HepG2 (cell line): Measurements from ENCODE around the gene CSKMT. TPM values are rescaled to one million over a fixed set of nuclear protein-coding genes. Genes with fewer than 3 reads are reported as not detected.

Experiments
- ATF2 ChIP-seq: sonication (generic); formaldehyde crosslinking; IDR thresholded peaks from 2 replicates; pipeline ENCODE4 v1.4.0; 2020; ENCODE audit warnings: missing genetic modification reagents
- CREB3 ChIP-seq: sonication (generic); formaldehyde crosslinking; IDR thresholded peaks from 2 replicates; pipeline ENCODE4 v1.5.0; 2020; ENCODE audit warnings: missing genetic modification reagents
- FOXO4 ChIP-seq: sonication (generic); formaldehyde crosslinking; conservative IDR thresholded peaks from 2 replicates; pipeline ENCODE4 v1.8.1; 2023; ENCODE audit warnings: missing genetic modification reagents
- HCFC1 ChIP-seq: fragments of 150-350 bp; IDR thresholded peaks from 2 replicates; pipeline ENCODE4 v1.6.1; 2014; ENCODE audit warnings: low read depth, low read length
- HNF1A ChIP-seq, 2 experiments: sonication (generic) in 1 of 2; formaldehyde crosslinking in 1 of 2; IDR thresholded peaks; 2 replicates each; pipeline versions ENCODE4 v1.4.0 to v1.6.1; 2016 to 2020; ENCODE audit warnings: borderline replicate concordance in 1 of 2, low read depth in 1 of 2, mild to moderate bottlenecking in 1 of 2, missing genetic modification reagents in 1 of 2
- HOMEZ ChIP-seq: IDR thresholded peaks from 2 replicates; pipeline ENCODE4 v1.6.1; 2016; ENCODE audit warnings: low read depth
- JUND ChIP-seq: sonication (generic); formaldehyde crosslinking; IDR thresholded peaks from 2 replicates; pipeline ENCODE4 v1.8.0; 2022; ENCODE audit warnings: mild to moderate bottlenecking, missing genetic modification reagents
- KDM4B ChIP-seq: sonication (generic); formaldehyde crosslinking; IDR thresholded peaks from 2 replicates; pipeline ENCODE4 v1.4.0; 2020; ENCODE audit warnings: missing genetic modification reagents
- MAFK ChIP-seq, 2 experiments: IDR thresholded peaks in 1 of 2; conservative IDR thresholded peaks in 1 of 2; 2 replicates each; pipeline ENCODE4 v1.6.1; 2011; ENCODE audit warnings: improper control_type of control experiment in 2 of 2, low read length in 2 of 2
- TARDBP ChIP-seq: sonication (generic); formaldehyde crosslinking; IDR thresholded peaks from 2 replicates; pipeline ENCODE4 v1.8.0; 2022; ENCODE audit warnings: mild to moderate bottlenecking, missing genetic modification reagents
- ZBTB42 ChIP-seq: sonication (generic); formaldehyde crosslinking; IDR thresholded peaks from 2 replicates; pipeline ENCODE4 v1.5.0; 2020; ENCODE audit warnings: mild to moderate bottlenecking, missing genetic modification reagents
- ZMYM2 ChIP-seq: sonication (generic); formaldehyde crosslinking; IDR thresholded peaks from 2 replicates; pipeline ENCODE4 v1.8.0; 2022; ENCODE audit warnings: mild to moderate bottlenecking, missing genetic modification reagents
- ZNF124 ChIP-seq: sonication (generic); formaldehyde crosslinking; IDR thresholded peaks from 2 replicates; pipeline ENCODE4 v1.4.0; 2020; ENCODE audit warnings: missing genetic modification reagents
- ZNF430 ChIP-seq: sonication (generic); formaldehyde crosslinking; IDR thresholded peaks from 2 replicates; pipeline ENCODE4 v1.9.0; 2021; ENCODE audit warnings: mild to moderate bottlenecking, missing genetic modification reagents
- ZNF510 ChIP-seq: sonication (generic); formaldehyde crosslinking; IDR thresholded peaks from 2 replicates; pipeline ENCODE4 v1.4.0; 2020; ENCODE audit warnings: low read depth, mild to moderate bottlenecking, missing genetic modification reagents
- ZNF674 ChIP-seq: sonication (generic); formaldehyde crosslinking; IDR thresholded peaks from 2 replicates; pipeline ENCODE4 v1.5.0; 2020; ENCODE audit warnings: low read depth, mild to moderate bottlenecking, missing genetic modification reagents
- ZNF703 ChIP-seq: sonication (generic); formaldehyde crosslinking; IDR thresholded peaks from 2 replicates; pipeline ENCODE4 v1.5.1; 2020; ENCODE audit warnings: missing genetic modification reagents, mild to moderate bottlenecking, moderate library complexity, borderline replicate concordance
- ZNF790 ChIP-seq: sonication (generic); formaldehyde crosslinking; IDR thresholded peaks from 2 replicates; pipeline ENCODE4 v1.8.0; 2022; ENCODE audit warnings: missing genetic modification reagents, mild to moderate bottlenecking, borderline replicate concordance
- polyA plus RNA-seq, 8 experiments: library from polyadenylated mRNA; depleted of rRNA in 3 of 8; stranded (reverse) in 7 of 8; unstranded in 1 of 8; fragments of >200 nt; fragmentation: Illumina TruSeq in 4 of 8; extraction: Trizol in 4 of 8; gene quantifications; 2 replicates each; pipeline versions ENCODE4 v1.2.1 to v1.2.3, GENCODE V29; 2011 to 2016; ENCODE audit warnings: low read depth in 4 of 8, missing spikeins in 1 of 8, mixed read lengths in 1 of 8; ENCODE audit not compliant: insufficient read depth in 1 of 8
- total RNA-seq, 5 experiments: library from RNA; depleted of rRNA; stranded (reverse); fragments of >200 nt; fragmentation: Illumina TruSeq; extraction: Trizol; gene quantifications; 2 replicates each; pipeline ENCODE4 v1.2.3, GENCODE V29; 2016; ENCODE audit warnings: low read depth in 1 of 5

CSKMT gene
- total and polyA plus RNA-seq, 2 of the 13 experiments (the other 11 are each of a cell fraction or from before 2014, with no cell fraction given) = 7.6 to 31.8 TPM

DNA sequence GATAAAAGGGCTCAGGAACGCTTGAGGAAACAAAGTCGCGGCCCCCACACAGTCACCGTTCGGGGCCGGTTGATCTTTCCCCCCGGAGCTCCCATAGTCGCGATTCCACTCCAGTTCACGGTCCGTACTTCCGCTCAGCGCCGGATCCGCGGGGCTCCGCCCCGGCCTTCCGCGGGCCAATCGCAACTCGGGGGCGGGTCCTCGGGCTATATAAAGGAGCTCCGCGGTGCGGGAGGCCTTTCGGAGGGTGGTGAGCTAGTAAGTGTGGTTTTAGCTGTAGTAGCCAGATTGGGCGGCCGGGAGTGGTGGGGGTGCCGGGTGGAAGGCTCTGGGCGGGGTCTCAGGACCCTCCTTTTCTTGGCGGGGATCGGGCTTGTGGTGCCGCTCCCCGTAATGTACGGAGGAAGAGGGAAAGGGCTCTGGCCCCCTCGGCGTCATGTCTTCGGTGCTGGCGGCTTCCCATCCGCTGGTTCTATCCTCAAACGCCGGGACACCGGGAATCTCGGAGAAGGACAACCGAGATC lies at the start of gene CSKMT, which contains the start of gene C11orf98 (continued):
- TF ChIP-seq JUND (CRISPR knock-in tag) (no peak), FOXO4 (CRISPR knock-in tag) (no peak), ZNF124 (no peak), HOMEZ (CRISPR knock-in tag) (no peak), MAFK (conservative IDR thresholded peaks at IDR 0.05 in 1 of 2, IDR thresholded peaks at IDR 0.05 in 1 of 2; ENCODE audit: low read length in 2 of 2) (no peak), ZNF674 (CRISPR knock-in tag) (no peak), ZNF430 (peak; percentile 54), CREB3 (no peak), KDM4B (CRISPR knock-in tag) (no peak), TARDBP (CRISPR knock-in tag) (no peak), ZNF703 (CRISPR knock-in tag) (0 out of 2 replicates have a peak, but pooled peaks have one; percentile 19), ZNF790 (CRISPR knock-in tag) (0 out of 2 replicates have a peak, but pooled peaks have one; percentile 10), ZBTB42 (CRISPR knock-in tag) (peak; percentile 76; the same call in 1 of the 2 replicates), ZMYM2 (CRISPR knock-in tag) (no peak), HNF1A (IDR thresholded peaks at IDR 0.05; ENCODE audit: low read depth) (no peak), HNF1A (CRISPR knock-in tag; IDR thresholded peaks at IDR 0.05; ENCODE audit: borderline replicate concordance) (no peak; the same call in 1 of the 2 replicates), ATF2 (CRISPR knock-in tag) (peak; percentile 35; the same call in 1 of the 2 replicates), HCFC1 (no peak; the same call in 1 of the 2 replicates), ZNF510 (CRISPR knock-in tag) (peak; percentile 97; the same call in 1 of the 2 replicates)
